Stimulated activated CD4-positive, alpha-beta T cell treated with anti-CD3 and anti-CD28 coated beads, Interleukin-1b, Interleukin-23, amount 100 ng/mL, for 24 hours (primary cell): ENCODE data around the gene ZNF487.
"Not testable (repeated sequence)": the region's sequence is repeated elsewhere in the genome, so short reads cannot be mapped to it uniquely, and the experiment has no call there.

Experiments
- DNase-seq, 4 experiments: peaks; one replicate each; pipeline ENCODE4 v3.0.0-alpha.2; 2020; ENCODE audit warnings: low read depth in 4 of 4, low spot score in 1 of 4

ZNF487 gene

GRCh38 chr10:43436291-43437140 lies at the start of gene ZNF487:
Gene ZNF487 (plus strand): TSS chr10:43437111. CDS start chr10:43475814, 38,703 bp downstream.
- peak; percentile 61 to 80 (median 72) for DNase-seq

- no peak for DNase-seq
Measured at GRCh38 chr10:43387678-43388032, 49.3 kb upstream of the ZNF487 start.

- no peak for DNase-seq
Measured at GRCh38 chr10:43389867-43390266, 47.0 kb upstream of the ZNF487 start.

GRCh38 chr10:43390333-43390732 lies 46.6 kb upstream of the ZNF487 start:
- no peak for DNase-seq

GRCh38 chr10:43390759-43391158 lies 46.2 kb upstream of the ZNF487 start:
- DNase-seq = no peak

GRCh38 chr10:43391496-43391895 lies 45.4 kb upstream of the ZNF487 start:
- no peak for DNase-seq

GRCh38 chr10:43392748-43393147 lies 44.2 kb upstream of the ZNF487 start:
- DNase-seq = no peak

GRCh38 chr10:43393186-43393585 lies 43.7 kb upstream of the ZNF487 start:
- DNase-seq = not testable (repeated sequence)

- no peak for DNase-seq
Measured at GRCh38 chr10:43393606-43394360, 43.1 kb upstream of the ZNF487 start.

- no peak for DNase-seq
Measured at GRCh38 chr10:43394868-43395267, 42.0 kb upstream of the ZNF487 start.

- DNase-seq = no peak
Measured at GRCh38 chr10:43395571-43396060, 41.3 kb upstream of the ZNF487 start.

GRCh38 chr10:43396061-43396927 lies 40.6 kb upstream of the ZNF487 start:
- peak in 3 of 4 experiments; percentile 63 to 78 (median 68) for DNase-seq

- peak; percentile 42 to 80 (median 58) for DNase-seq
Measured at GRCh38 chr10:43396928-43397624, 39.8 kb upstream of the ZNF487 start.

GRCh38 chr10:43398939-43399319 lies 38.0 kb upstream of the ZNF487 start:
- no peak for DNase-seq

GRCh38 chr10:43399320-43400310 lies 37.3 kb upstream of the ZNF487 start:
- no peak for DNase-seq

GRCh38 chr10:43401627-43402026 lies 35.3 kb upstream of the ZNF487 start:
- DNase-seq = no peak

GRCh38 chr10:43402176-43402575 lies 34.7 kb upstream of the ZNF487 start:
- no peak for DNase-seq

- DNase-seq = no peak
Measured at GRCh38 chr10:43402880-43403452, 33.9 kb upstream of the ZNF487 start.
